CD1c-positive myeloid dendritic cell (primary cell): Measurements from ENCODE around the gene KBTBD4.
"Not testable (repeated sequence)": the region's sequence is repeated elsewhere in the genome, so short reads cannot be mapped to it uniquely, and the experiment has no call there.

Source experiments
- DNase-seq: peaks from one replicate; pipeline ENCODE4 v3.0.0-alpha.2; 2016; ENCODE audit errors: extremely low spot score

Gene KBTBD4

DNA sequence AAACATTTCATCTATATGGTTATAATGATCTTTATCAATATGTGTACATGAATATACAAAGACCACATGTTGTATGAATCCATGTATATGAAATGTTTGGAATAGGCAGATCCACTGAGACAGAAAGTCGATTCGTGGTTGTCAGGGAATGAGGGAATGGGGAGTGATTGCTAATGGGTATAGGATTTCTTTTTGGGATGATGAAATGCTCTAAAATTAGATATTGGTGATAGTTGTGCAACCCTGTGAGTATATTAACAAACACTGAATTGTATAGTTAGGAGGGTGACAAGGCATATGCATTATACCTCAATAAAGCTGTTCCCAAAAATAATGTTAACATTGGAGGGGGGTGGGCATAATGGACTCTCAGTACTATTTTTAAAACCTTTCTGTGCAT is 18.3 kb downstream of the KBTBD4 start:
- DNase-seq = no peak

DNA sequence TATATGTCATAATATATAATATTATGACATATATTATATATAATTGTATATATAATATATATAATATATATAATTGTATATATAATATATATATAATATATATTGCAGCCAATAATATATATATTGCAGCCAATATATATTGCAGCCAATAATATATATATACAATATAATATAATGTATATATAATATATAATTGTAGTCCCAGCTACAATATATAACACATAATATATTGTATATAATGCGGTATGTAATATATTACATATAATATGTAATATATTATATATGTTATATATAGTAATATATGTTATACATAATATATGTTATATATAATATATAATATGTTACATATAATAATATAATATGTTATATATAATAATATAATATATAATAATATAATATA is 20.1 kb downstream of the KBTBD4 start:
- no peak for DNase-seq

- not testable (repeated sequence) for DNase-seq
Measured at GRCh38 chr11:47557004-47557403, 21.8 kb downstream of the KBTBD4 start.

- DNase-seq = no peak
Measured at GRCh38 chr11:47553406-47553743, 25.4 kb downstream of the KBTBD4 start.

DNA sequence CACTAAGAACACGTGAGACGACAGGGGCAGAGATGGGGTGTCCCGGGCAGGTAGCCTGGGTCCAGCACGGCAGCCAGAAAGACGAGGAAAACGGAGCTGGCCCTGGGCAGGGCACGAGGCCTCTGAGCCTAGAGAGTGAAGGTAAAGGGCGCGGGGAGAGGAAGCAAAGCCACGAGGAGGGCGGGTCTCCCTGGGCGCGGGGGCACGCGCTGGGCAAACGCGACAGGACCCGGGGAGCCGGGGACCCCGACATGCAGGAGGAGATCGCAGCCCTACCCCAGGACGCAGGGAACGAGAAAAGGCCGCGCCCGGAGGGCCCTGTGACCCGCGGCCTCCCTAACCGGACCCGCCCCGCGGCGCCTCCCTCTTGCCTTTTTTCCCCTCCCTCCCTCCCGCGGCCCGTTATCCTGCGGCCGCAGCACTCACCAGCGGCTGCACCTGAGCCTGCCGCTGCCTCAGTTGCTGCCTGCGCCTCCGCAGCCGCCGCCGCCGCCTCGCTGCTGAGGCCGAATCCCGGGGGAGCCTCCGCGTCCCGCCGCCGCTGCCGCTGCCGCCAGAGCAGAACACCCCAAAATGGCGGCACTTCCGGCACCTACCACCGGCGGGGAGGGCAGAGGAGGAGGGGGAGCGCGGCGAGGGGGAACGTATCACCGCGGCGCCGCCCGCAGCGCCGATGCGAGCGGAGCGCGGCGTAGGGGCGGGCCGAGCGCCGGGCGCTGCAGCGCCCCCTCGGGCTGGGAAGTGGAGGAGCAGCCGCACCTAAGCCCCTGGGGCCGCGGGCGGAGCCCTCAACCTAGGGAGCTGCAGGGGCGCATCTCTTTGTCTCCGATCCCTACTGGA is 26.0 kb downstream of the KBTBD4 start, which contains the start of gene CELF1:
Gene CELF1 (minus strand): TSS at position 567 of the 840 bp plus-strand sequence. CDS start 53,609 bp downstream, outside the sequence.
- DNase-seq = peak; percentile 97

DNA sequence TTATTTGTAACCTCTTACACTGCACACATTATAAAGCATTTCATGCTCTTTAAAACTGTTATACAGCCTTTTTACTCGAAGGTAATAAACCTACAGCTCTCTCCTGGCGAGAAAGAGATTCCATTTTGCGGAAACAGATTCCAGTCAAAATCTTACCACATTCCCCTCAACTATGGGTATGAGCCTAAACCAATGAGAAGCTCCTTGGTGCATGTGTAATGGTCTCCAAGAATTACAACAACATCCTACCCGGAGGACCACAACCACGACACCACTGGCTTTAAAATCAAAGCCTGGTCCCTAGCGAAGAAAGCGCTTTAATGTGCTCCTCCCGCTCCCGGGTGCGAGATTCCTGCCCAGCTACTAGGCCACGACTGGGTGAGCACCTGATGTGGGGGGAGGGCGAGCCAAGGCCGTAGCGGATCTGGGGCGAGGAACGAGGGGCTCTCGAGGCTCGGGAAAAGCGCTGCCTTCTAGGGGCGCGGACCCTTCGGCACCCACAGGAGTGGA is 26.7 kb downstream of the KBTBD4 start:
- peak; percentile 60 for DNase-seq

GRCh38 chr11:47551086-47551485 is 27.7 kb downstream of the KBTBD4 start:
- DNase-seq = peak; percentile 50

GRCh38 chr11:47550288-47551047 is 28.3 kb downstream of the KBTBD4 start:
- peak; percentile 52 for DNase-seq

GRCh38 chr11:47546274-47546673 is 32.5 kb downstream of the KBTBD4 start:
- not testable (repeated sequence) for DNase-seq

DNA sequence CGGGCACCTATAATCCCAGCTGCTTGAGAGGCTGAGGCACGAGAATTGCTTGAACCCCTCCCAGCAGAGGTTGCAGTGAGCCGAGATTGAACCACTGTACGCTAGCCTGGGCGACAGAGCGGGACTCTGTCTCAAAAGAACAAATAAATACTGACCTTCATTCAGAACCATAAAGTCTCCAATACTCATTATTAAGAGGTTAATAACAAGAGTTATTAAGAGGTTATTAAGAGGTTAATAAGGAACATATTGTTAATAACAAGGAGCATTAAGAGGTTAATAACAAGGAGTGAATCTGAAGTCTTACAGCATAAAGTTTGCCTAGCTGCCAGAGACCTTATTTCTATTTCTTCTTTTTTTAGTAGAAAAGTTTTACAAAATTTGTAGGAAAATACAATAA is 33.5 kb downstream of the KBTBD4 start:
- DNase-seq = no peak

GRCh38 chr11:47541070-47541469 is 37.7 kb downstream of the KBTBD4 start:
- no peak for DNase-seq

DNA sequence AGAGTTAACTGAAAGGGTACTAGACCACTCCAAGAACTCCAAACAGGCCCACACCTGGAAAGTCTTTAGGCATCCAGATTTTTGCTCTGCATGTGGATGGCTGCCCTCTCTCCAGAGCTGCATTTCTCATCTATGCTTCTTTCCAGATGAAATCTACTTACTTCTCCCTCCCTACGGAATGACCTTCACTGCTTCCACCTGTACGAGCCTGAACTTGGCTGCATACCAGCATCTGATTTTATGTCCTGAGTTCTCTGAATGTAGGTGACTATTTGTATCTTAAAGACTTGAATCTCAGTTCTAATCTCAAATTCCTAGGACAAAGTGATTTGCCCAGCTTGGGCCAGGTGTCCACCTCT is 39.1 kb downstream of the KBTBD4 start:
- no peak for DNase-seq

DNA sequence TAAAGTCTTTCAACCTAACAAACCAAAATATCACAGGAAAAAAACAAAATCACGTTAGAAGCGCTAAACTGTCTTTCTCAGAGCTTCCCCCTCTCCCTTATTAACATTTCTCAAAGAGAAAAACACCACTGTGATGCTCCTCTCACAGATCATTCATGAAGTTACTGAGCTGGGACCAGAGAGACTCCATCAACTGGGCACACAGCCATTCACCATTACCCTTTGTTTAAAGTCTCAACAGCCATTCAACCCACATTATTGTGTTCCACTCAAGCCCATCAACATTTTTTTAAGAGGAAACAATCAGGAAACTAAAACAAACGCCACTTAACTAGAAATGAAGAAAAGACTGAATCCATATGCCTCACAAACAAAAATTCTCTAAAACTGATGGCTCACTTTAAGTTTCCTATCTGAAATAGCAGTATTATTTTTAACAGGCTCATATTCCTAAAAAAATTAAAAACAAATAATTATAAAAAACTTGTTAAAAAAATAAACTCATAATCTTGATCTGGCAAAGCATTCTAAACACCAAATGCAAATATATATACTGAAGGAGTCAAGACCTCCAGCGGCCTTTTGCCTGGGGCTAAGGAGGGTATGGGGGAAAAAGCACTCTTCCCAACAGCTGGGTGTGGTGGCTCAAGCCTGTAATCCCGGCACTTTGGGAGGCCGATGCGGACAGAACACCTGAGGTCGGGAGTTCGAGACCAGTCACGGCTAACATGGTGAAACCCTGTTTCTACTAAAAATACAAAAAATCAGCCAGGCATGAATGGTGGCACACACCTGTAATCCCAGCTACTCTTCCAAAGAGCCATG is 39.8 kb downstream of the KBTBD4 start:
- no peak for DNase-seq

DNA sequence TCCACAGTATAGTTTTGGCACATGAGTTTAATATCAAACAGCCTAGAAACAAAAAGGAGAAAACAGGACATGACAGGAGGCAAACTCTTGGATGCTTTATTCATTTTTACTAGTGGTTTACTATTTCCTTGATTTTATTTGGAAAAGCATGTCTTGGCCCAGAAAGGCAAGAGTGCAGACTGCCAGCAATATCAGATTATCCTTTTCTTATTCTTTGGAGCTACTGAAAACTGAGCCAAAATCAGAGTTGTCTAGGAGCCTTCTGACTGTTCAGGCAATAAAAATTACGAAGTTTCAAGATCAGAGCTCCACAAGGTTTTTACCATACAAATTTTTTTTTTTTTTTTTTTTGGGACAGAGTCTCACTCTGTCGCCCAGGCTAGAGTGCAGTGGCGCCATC is 41.9 kb downstream of the KBTBD4 start:
- DNase-seq = no peak

- DNase-seq = no peak
Measured at GRCh38 chr11:47534704-47535251, 44.0 kb downstream of the KBTBD4 start.

DNA sequence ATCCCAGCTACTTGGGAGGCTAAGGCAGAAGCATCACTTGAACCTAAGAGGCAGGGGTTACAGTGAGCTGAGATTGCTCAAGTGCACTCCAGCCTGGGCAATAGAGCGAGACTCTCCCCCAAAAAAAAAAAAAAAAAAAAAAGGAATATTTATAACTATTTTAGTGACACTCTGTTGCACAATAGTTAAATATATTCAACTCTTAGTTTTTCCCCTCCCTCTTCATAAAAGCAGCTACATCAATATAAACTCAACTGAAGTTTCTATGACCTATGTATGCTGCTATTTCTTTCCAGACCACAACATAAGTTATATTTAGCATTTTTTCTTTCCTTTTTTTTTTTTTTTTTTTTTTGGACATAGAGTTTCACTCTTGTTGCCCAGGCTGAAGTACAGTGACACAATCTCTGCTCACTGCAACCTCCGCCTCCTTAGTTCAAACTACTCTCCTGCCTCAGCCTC is 45.0 kb downstream of the KBTBD4 start:
- DNase-seq = no peak

DNA sequence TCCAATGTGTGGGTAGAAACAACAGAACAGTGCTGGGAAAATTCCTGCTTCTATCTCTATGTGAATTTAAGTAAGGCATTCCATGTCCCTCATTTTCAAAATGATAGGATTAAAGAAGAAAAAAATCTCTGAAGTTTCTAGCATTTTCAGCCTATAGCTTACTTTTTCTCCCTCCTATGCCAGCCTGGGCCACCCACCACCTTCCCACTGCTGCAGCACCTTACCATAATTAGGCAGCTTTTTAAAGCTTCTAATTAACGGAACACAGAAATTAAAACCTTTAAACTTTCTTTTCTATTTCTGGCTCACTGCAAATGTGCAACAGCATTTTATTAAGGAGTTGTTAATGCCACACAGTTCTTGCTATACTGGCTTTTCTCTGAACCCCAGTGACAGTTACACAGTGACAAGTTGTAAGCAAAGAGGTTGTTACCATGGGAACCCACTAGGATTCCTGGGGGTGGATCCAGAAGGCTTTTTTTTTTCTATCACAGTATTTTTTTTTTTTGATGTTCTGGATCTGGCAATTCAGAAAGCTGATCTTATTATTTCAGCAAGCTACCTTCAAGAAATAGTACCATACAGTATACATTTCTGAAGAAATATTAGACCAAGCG is 46.1 kb downstream of the KBTBD4 start:
- DNase-seq = peak; percentile 54

DNA sequence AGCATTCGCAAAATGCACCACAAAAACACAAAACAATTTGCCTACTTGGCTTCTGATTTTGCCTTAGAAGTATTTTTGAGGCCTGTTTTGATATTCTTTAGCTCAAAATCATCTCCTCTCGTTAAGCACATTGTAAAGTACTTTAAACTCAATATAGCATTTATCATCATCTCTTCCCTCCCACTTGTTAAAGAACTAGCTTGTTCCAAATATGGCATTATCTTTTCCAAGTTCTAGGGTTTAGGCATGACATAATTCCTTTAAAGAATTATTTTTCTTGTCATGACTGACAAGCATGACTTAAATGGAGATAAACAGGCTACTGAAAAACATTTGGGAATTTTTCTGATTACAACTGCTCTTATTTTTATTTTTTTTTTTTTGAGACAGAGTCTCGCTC is 47.1 kb downstream of the KBTBD4 start:
- no peak for DNase-seq

- not testable (repeated sequence) for DNase-seq
Measured at GRCh38 chr11:47530721-47531120, 48.0 kb downstream of the KBTBD4 start.

GRCh38 chr11:47529951-47530350 is 48.8 kb downstream of the KBTBD4 start:
- no peak for DNase-seq

DNA sequence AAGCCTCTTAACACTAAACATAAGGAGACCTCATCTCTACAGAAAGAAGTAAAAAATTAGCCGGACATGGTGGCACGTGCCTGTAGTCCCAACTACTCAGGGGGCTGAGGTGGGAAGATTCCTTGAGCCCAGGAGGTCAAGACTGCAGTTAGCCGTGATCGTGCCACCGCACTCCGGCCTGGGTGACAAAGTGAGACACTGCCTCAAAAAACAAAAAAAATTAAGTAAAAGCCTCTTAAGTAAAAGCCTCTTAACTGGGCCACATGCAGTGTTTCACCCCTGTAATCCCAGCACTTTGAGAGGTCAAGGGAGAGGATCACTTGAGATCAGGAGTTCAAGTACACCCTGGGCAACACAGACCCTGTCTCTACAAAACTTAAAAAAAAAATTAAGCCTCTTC is 51.6 kb downstream of the KBTBD4 start:
- no peak for DNase-seq
